ENCODE data around the gene MRPL41.

DNA sequence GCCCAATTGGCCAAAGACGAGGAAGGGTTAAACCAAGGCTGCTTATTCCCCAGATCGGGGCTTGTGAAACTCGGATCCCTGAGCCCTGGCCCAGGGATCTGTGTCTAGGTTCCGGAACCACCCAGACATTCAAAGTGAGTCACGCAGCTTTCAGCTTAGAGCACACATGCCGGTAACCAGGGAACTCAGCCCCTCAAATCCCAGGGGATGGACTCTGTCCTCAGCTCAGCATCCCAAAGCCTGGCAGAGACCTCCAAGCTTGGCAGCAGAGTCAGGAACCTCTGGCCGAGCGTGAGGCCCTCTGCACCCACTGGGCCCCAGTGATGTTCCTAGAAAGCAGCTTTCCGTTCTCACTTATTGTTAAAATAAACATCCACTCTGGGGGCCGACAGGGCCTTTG, 6.6 kb upstream of the MRPL41 start:
- TF ChIP-seq EP300 (IDR thresholded peaks at IDR 0.05): no peak
- TF ChIP-seq, protein P1, sequence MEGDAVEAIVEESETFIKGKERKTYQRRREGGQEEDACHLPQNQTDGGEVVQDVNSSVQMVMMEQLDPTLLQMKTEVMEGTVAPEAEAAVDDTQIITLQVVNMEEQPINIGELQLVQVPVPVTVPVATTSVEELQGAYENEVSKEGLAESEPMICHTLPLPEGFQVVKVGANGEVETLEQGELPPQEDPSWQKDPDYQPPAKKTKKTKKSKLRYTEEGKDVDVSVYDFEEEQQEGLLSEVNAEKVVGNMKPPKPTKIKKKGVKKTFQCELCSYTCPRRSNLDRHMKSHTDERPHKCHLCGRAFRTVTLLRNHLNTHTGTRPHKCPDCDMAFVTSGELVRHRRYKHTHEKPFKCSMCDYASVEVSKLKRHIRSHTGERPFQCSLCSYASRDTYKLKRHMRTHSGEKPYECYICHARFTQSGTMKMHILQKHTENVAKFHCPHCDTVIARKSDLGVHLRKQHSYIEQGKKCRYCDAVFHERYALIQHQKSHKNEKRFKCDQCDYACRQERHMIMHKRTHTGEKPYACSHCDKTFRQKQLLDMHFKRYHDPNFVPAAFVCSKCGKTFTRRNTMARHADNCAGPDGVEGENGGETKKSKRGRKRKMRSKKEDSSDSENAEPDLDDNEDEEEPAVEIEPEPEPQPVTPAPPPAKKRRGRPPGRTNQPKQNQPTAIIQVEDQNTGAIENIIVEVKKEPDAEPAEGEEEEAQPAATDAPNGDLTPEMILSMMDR (IDR thresholded peaks at IDR 0.05): no peak
- TF ChIP-seq POLR2A (IDR thresholded peaks at IDR 0.05): no peak

Data from tibial nerve (tissue), 4 donors.